Activated T-cell treated with anti-CD3 and anti-CD28 coated beads, Interleukin-2, amount 50 U/mL, for 72 hours (primary cell): ENCODE data around the gene ALOX12B. TPM values are rescaled to one million over a fixed set of nuclear protein-coding genes. Genes with fewer than 3 reads are reported as not detected.

Experiments
- ATAC-seq, 2 donors: fragments of 150-1000 bp; cut with Tn5 transposase; replicated peaks in 1 of 2; 2 replicates each; pipeline ENCODE4 v1.10.0; 2021; ENCODE audit warnings: moderate library complexity in 2 of 2, mild to moderate bottlenecking in 1 of 2
- DNase-seq, 2 donors: peaks; one replicate each; pipeline ENCODE4 v3.0.0; 2021 to 2022; ENCODE audit warnings: mixed read lengths in 1 of 2
- H3K27ac Mint-ChIP-seq: one replicate; pipeline ENCODE4 v1.8.0; 2022; ENCODE audit warnings: mild to moderate bottlenecking, moderate library complexity, mixed read lengths
- H3K27me3 Mint-ChIP-seq: one replicate; pipeline ENCODE4 v1.8.0; 2022; ENCODE audit warnings: low read depth, mixed read lengths
- H3K36me3 Mint-ChIP-seq, 2 donors: one replicate each; pipeline ENCODE4 v1.8.0; 2022; ENCODE audit warnings: mixed read lengths in 2 of 2, mild to moderate bottlenecking in 1 of 2; ENCODE audit not compliant: insufficient read depth in 2 of 2
- H3K4me1 Mint-ChIP-seq: one replicate; pipeline ENCODE4 v1.8.0; 2022; ENCODE audit warnings: low read depth, mixed read lengths
- H3K4me3 Mint-ChIP-seq, 2 donors: one replicate each; pipeline ENCODE4 v1.8.0; 2022; ENCODE audit warnings: mild to moderate bottlenecking in 2 of 2, mixed read lengths in 2 of 2, moderate library complexity in 2 of 2
- H3K9me3 Mint-ChIP-seq, 2 donors: one replicate each; pipeline ENCODE4 v1.8.0; 2022; ENCODE audit warnings: mixed read lengths in 2 of 2
- total RNA-seq, 2 donors: library from RNA; stranded (reverse); gene quantifications; one replicate each; pipeline ENCODE4 v1.2.3, GENCODE V29; 2022

Gene ALOX12B
- total RNA-seq = 1 to 10 TPM; 1.3 to 4.1 TPM

DNA sequence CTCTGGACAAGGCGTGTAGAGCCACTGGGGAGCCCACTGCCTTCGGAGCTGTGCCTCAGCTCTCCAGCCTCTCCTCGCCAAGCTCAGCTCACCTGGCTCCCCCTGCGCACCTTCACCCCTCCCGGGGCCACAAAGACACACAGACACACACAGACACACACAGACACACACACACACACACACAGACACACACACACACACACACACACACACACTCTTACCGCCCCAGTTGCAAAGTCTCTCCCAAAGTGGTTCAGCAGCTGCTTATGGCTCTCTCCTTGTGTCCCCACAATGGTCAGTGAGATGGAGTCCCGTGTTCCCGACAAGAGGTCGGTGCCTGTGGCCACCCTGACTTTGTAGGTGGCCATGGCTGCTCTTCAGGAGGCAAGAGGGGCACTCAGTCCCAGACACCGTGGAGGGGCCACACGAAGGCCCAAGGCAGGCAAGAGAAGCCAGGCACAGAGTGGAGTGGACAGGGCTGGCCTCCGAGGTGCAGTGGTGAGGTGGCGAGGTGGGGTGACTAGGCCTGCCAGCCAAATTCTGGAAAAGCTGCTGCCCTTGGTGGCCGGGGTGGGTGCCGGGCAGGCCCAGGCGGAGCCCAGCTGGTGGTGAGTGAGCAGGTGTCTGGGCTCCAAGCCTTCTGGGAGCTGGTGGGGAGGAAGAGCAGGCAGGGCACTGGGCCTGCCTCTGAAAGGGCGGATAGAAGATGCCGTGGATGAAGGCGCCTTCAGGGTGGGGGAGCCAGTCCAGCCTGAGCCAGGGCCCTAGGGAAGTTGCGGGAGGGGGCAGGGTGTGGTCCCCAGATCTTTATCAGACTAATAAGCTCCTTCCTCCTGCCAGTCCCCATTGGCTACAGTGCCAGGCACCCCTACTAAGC, at the start of gene ALOX12B:
ALOX12B (minus strand) TSS at position 642 of the 877 bp plus-strand sequence; CDS start at position 368, 274 bp downstream.
- DNase-seq = no peak
- Mint-ChIP-seq H3K27me3 (peaks cover 24% of the 10 kb centered on the region), H3K36me3 (no peaks in the 10 kb centered on the region), H3K4me1 (no peaks in the 10 kb centered on the region), H3K4me3 (no peak within 1 kb of the TSS), H3K27ac (no peak within 1 kb of the TSS), H3K9me3 (no peaks in the 10 kb centered on the region)
- no peak for ATAC-seq

DNA sequence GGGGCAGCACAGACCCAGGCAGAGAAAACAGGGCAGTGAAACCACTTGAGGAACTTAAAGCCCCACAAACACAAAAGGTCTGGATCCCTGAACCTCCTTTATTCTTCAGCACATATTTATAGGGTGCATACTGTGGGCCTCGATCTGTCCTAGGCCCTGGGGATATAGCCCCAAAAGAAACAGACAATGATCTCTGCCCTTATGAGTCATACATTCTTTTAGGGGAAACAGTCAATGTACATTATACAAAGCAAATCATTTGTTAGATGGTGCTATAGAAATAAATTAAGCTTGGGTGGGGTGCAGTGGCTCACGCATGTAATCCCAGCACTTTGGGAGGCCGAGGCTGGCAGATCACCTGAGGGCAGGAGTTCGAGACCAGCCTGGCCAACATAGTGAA, 46.4 kb upstream of the ALOX12B start:
- peaks cover 6% of the 10 kb centered on the region for H3K4me1 Mint-ChIP-seq
- ATAC-seq = no peak
- no peaks in the 10 kb centered on the region for H3K9me3 Mint-ChIP-seq
- H3K4me3 Mint-ChIP-seq = no peak overlapping the region
- H3K27ac Mint-ChIP-seq = no peak overlapping the region
- no peaks in the 10 kb centered on the region for H3K27me3 Mint-ChIP-seq
- H3K36me3 Mint-ChIP-seq = no peaks in the 10 kb centered on the region
- DNase-seq = no peak

- ATAC-seq (no peak), DNase-seq (no peak)
- H3K4me1 Mint-ChIP-seq = peaks cover 6% of the 10 kb centered on the region
- H3K4me3 Mint-ChIP-seq = no peak overlapping the region
- H3K9me3 Mint-ChIP-seq = no peaks in the 10 kb centered on the region
- no peak overlapping the region for H3K27ac Mint-ChIP-seq
- no peaks in the 10 kb centered on the region for H3K36me3 Mint-ChIP-seq
- H3K27me3 Mint-ChIP-seq = no peaks in the 10 kb centered on the region
These were observed 45.9 kb upstream of the ALOX12B start for GRCh38 chr17:8133399-8133798.

GRCh38 chr17:8131844-8132441, 44.4 kb upstream of the ALOX12B start:
- no peak overlapping the region for H3K4me3 Mint-ChIP-seq

GRCh38 chr17:8128125-8128784, 40.7 kb upstream of the ALOX12B start:
- H3K9me3 Mint-ChIP-seq = no peaks in the 10 kb centered on the region
- H3K4me3 Mint-ChIP-seq = no peak overlapping the region
- no peak for ATAC-seq
- DNase-seq = no peak
- H3K27me3 Mint-ChIP-seq = peaks cover 16% of the 10 kb centered on the region
- peaks cover 47% of the 10 kb centered on the region for H3K4me1 Mint-ChIP-seq
- H3K27ac Mint-ChIP-seq = no peak overlapping the region
- H3K36me3 Mint-ChIP-seq = peaks cover 3 to 9% of the 10 kb centered on the region in 2 donors

More at GRCh38 chr17:8131844-8132441, 44.4 kb upstream of the ALOX12B start:
- H3K27me3 Mint-ChIP-seq = no peaks in the 10 kb centered on the region
- peaks cover 11% of the 10 kb centered on the region for H3K4me1 Mint-ChIP-seq
- H3K36me3 Mint-ChIP-seq = no peaks in the 10 kb centered on the region
- ATAC-seq (peak; percentile 61 to 67), DNase-seq (no peak)
- H3K9me3 Mint-ChIP-seq = no peaks in the 10 kb centered on the region
- no peak overlapping the region for H3K27ac Mint-ChIP-seq

GRCh38 chr17:8126491-8127066, 39.1 kb upstream of the ALOX12B start:
- H3K4me1 Mint-ChIP-seq = peaks cover 46% of the 10 kb centered on the region
- DNase-seq (peak; percentile 63 to 67), ATAC-seq (peak; percentile 49 to 50)
- H3K27ac Mint-ChIP-seq = peak overlapping the region; percentile 84
- no peaks in the 10 kb centered on the region for H3K9me3 Mint-ChIP-seq
- peaks cover 3 to 12% of the 10 kb centered on the region in 2 donors for H3K36me3 Mint-ChIP-seq
- peaks cover 25% of the 10 kb centered on the region for H3K27me3 Mint-ChIP-seq
- H3K4me3 Mint-ChIP-seq = peak overlapping the region; percentile 88 to 89

DNA sequence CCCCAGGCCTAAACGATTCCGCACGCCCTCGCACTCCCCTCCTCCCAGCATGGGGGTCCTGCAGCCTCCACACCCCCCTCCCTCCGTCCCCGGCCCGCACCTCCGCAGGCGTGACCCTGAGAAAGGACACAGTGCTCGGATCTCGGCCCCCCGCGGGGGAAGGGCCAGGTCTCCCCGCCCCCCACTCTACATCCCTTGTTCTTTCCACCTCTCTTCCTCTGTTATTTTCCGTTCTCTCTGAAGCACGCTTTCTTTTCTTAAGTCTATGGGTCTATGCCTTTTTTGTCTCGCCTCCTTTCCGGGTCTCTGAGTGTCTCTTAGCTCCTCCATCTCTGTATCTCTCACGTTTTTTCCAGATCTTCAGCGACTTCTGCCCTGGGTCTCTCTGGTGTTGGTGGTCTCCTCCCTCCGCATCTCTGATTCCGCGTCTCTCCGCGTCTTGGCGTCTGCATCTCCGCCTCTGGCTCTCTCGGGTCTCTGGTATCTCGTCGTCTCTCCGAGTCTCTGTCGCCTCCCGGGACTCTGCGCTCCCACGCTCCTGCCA, 38.5 kb upstream of the ALOX12B start:
- peak in 1 of 2 donors; percentile 34 for DNase-seq
- Mint-ChIP-seq H3K4me1 (peaks cover 48% of the 10 kb centered on the region), H3K9me3 (no peaks in the 10 kb centered on the region), H3K27me3 (peaks cover 25% of the 10 kb centered on the region), H3K36me3 (peaks cover 3 to 12% of the 10 kb centered on the region in 2 donors), H3K27ac (peak overlapping the region; percentile 98), H3K4me3 (peak overlapping the region; percentile 83 to 88)
- no peak for ATAC-seq

GRCh38 chr17:8125154-8125946, 37.8 kb upstream of the ALOX12B start:
- H3K36me3 Mint-ChIP-seq = peaks cover 3 to 12% of the 10 kb centered on the region in 2 donors
- H3K4me3 Mint-ChIP-seq = peak overlapping the region; percentile 83 to 88
- peaks cover 25% of the 10 kb centered on the region for H3K27me3 Mint-ChIP-seq
- DNase-seq = peak; percentile 82 to 91
- ATAC-seq = peak; percentile 26 to 29
- H3K9me3 Mint-ChIP-seq = no peaks in the 10 kb centered on the region
- peaks cover 54% of the 10 kb centered on the region for H3K4me1 Mint-ChIP-seq
- H3K27ac Mint-ChIP-seq = peak overlapping the region; percentile 98

DNA sequence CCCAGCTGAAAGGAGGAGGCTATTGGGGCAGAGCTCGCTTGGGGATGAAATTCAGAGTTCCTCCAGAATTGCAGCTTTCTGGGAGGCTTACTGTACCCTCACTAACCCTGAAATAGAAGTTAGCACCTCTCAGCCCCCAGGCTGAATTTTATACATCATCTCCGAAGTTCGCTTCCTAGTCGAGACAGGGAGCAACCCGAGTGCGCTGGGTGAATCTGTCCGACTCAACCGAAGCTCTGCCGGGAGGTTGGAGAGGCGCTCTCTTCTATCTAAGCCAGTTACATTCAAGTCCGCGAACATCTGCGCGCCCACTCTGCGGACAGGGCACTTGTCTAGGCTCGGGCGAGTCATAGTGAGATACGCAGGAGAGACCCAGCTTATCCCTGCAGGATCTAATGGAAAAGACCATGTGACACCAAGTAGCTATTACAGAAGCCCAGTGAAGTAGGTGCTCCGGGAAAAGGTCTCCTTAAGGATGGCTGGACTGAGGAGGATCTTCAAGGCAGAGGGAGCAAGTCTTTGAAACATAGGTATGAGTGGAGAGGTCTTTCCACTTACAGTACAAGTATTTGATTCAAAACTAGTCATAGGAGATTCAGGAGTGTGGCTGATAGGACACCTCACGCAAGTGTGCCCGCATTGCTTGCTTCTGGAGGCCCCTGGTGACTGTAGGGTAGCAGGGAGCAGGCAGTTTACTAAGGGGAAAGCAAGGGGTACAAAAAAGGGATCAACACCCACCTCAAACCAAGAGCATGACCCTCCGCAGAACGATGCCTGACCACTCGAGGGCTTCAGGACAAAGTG, 37.0 kb upstream of the ALOX12B start:
- no peak for ATAC-seq
- Mint-ChIP-seq H3K27me3 (peaks cover 25% of the 10 kb centered on the region), H3K4me1 (peaks cover 62% of the 10 kb centered on the region), H3K36me3 (peaks cover 3 to 15% of the 10 kb centered on the region in 2 donors), H3K27ac (peak overlapping the region; percentile 67), H3K4me3 (peak overlapping the region; percentile 83 to 88), H3K9me3 (no peaks in the 10 kb centered on the region)
- DNase-seq = peak; percentile 38 to 58

- Mint-ChIP-seq H3K36me3 (peaks cover 3 to 17% of the 10 kb centered on the region in 2 donors), H3K9me3 (no peaks in the 10 kb centered on the region), H3K27ac (peak within 1 kb of the TSS; percentile 67), H3K4me3 (peak within 1 kb of the TSS; percentile 83 to 88), H3K4me1 (peaks cover 67% of the 10 kb centered on the region), H3K27me3 (peaks cover 25% of the 10 kb centered on the region)
- DNase-seq (no peak), ATAC-seq (no peak)
These were observed 36.3 kb upstream of the ALOX12B start, which contains the start of gene HES7 for GRCh38 chr17:8123695-8124349. Gene HES7 (minus strand): TSS chr17:8124106. CDS start chr17:8124084, 22 bp downstream.
